ENCODE data around the gene YBX1. TPM values are rescaled to one million over a fixed set of nuclear protein-coding genes. Genes with fewer than 3 reads are reported as not detected.

Gene YBX1
- total RNA-seq, 4 donors from 2014 or later: 327 to 396 (median 357) TPM

GRCh38 chr1:42682739-42683531 lies 717 bp downstream of the YBX1 start:
- TF ChIP-seq POLR2A (IDR thresholded peaks at IDR 0.05): no peak
- TF ChIP-seq EP300 (IDR thresholded peaks at IDR 0.05): no peak
- no peak for TF ChIP-seq CTCF (IDR thresholded peaks at IDR 0.05)
- peak in 1 of 3 donors; percentile 83 for TF ChIP-seq POLR2AphosphoS5 (IDR thresholded peaks at IDR 0.05)

GRCh38 chr1:42684139-42684538 lies 1.9 kb downstream of the YBX1 start:
- H3K36me3 ChIP-seq: no peaks in the 10 kb centered on the region
- 25% methylated on average over 5 of the region's 5 CpGs for WGBS
- no peaks in the 10 kb centered on the region for H3K27me3 ChIP-seq
- TF ChIP-seq POLR2A (IDR thresholded peaks at IDR 0.05) (no peak), CTCF (IDR thresholded peaks at IDR 0.05) (no peak)
- no peak for DNase-seq (ENCODE audit: low spot score in 2 of 2)
- H3K9me3 ChIP-seq: no peaks in the 10 kb centered on the region
- peaks cover 64% of the 10 kb centered on the region for H3K4me1 ChIP-seq
- H3K4me3 ChIP-seq: peak overlapping the region; percentile 97
- H3K27ac ChIP-seq: no peak overlapping the region

More at GRCh38 chr1:42682739-42683531, 717 bp downstream of the YBX1 start:
- DNase-seq (ENCODE audit: low spot score in 2 of 2): peak; percentile 77 to 87
- no peaks in the 10 kb centered on the region for H3K27me3 ChIP-seq
- no peaks in the 10 kb centered on the region for H3K36me3 ChIP-seq
- whole genome bisulfite sequencing: under 1% methylated on average over 5 of the region's 103 CpGs
- no peaks in the 10 kb centered on the region for H3K9me3 ChIP-seq
- peak overlapping the region; percentile 98 for H3K27ac ChIP-seq
- peaks cover 53% of the 10 kb centered on the region for H3K4me1 ChIP-seq
- peak overlapping the region; percentile 97 for H3K4me3 ChIP-seq

- DNase-seq (ENCODE audit: low spot score in 2 of 2): no peak
- 67% methylated on average over 4 of the region's 4 CpGs for WGBS
- peaks cover 78% of the 10 kb centered on the region for H3K4me1 ChIP-seq
- H3K27ac ChIP-seq: no peak overlapping the region
- H3K9me3 ChIP-seq: no peaks in the 10 kb centered on the region
- TF ChIP-seq POLR2A (IDR thresholded peaks at IDR 0.05) (no peak), POLR2AphosphoS5 (IDR thresholded peaks at IDR 0.05) (no peak), CTCF (IDR thresholded peaks at IDR 0.05) (no peak), EP300 (IDR thresholded peaks at IDR 0.05) (no peak)
- H3K27me3 ChIP-seq: no peaks in the 10 kb centered on the region
- H3K4me3 ChIP-seq: no peak overlapping the region
- H3K36me3 ChIP-seq: peaks cover 2% of the 10 kb centered on the region
Observed at GRCh38 chr1:42686418-42686817, 4.2 kb downstream of the YBX1 start.

- Histone ChIP-seq H3K27me3 (no peaks in the 10 kb centered on the region), H3K36me3 (peaks cover 5% of the 10 kb centered on the region), H3K9me3 (no peaks in the 10 kb centered on the region), H3K27ac (no peak overlapping the region), H3K4me1 (peaks cover 86% of the 10 kb centered on the region), H3K4me3 (no peak overlapping the region)
- DNase-seq (ENCODE audit: low spot score in 2 of 2): no peak
- TF ChIP-seq POLR2A (IDR thresholded peaks at IDR 0.05): no peak
- TF ChIP-seq CTCF (IDR thresholded peaks at IDR 0.05): no peak
- TF ChIP-seq EP300 (IDR thresholded peaks at IDR 0.05): no peak
- no peak for TF ChIP-seq POLR2AphosphoS5 (IDR thresholded peaks at IDR 0.05)
- 49% methylated on average over 3 of the region's 3 CpGs for WGBS
Observed at GRCh38 chr1:42689912-42690311, 7.7 kb downstream of the YBX1 start.

- 70% methylated on average over 1 of the region's 1 CpG for WGBS
- Histone ChIP-seq H3K27ac (no peak overlapping the region), H3K36me3 (peaks cover 12% of the 10 kb centered on the region), H3K4me1 (peaks cover 79% of the 10 kb centered on the region), H3K27me3 (no peaks in the 10 kb centered on the region), H3K9me3 (no peaks in the 10 kb centered on the region), H3K4me3 (no peak overlapping the region)
- TF ChIP-seq CTCF (IDR thresholded peaks at IDR 0.05) (no peak), POLR2A (IDR thresholded peaks at IDR 0.05) (no peak), EP300 (IDR thresholded peaks at IDR 0.05) (no peak), POLR2AphosphoS5 (IDR thresholded peaks at IDR 0.05) (no peak)
- DNase-seq (ENCODE audit: low spot score in 2 of 2): no peak
Observed at GRCh38 chr1:42690477-42691156, 8.4 kb downstream of the YBX1 start.
